NCI-H1417 treated with DMSO at 0.1 percent for 48 hours (cell line): ENCODE measurements around the gene GBA3.

Source experiments
- DNase-seq: peaks from one replicate; lab custom pipeline; 2025; lab: John Stamatoyannopoulos, UW

GBA3 gene

DNA sequence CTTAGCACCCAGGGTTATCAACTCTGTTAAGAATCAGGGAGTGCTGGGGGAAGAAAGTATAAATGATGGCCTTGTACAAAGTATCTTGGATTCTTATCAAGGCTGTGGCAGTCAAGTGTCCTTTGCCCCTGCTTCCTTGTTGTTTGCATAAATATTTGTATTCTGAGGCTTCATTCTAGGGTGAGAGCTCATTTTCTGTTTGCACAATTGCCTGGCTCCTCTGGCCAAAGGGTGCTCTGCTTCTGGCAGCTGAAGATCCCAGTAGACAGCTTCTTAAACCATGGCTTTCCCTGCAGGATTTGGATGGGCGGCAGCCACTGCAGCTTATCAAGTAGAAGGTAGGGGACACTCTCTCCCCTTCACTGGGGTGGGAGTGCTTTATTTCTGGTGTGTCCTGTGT is at the start of gene GBA3:
Gene GBA3, plus strand, starts transcription at position 202 of the 400 bp plus-strand sequence.
- DNase-seq: no peak

- no peak for DNase-seq
Observed at GRCh38 chr4:22643952-22644351, 48.8 kb upstream of the GBA3 start.

DNA sequence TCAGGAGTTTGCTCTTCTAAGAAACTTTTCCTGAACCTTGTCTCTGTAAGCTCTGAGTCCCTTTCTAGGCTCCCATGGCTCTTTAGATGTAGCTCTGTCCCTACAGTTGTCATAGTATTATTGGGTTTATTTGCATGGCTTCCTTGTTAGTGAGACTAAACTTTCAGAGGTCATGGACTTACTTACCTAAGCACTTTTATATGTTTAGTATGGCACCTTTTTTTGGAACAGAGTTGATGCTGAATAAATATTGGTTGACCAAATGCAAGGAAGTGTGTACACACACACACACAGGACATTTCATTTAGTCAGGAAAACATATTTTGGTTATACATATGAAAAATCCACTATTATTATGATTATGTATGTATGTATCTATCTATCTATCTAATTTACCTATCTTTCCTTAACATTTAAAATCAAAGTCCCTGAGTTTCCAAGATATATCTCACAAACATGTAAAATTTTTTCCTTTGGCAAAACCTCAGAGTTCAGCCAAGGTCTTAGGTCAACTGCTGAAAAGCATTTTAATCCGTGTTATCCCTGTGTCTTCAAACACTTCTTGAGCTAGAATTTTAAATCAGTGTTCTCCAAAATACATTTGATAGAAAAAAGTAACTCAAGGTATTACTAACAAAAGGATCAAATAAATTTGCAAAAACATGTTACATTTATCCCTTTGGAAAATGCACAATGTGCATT is 47.1 kb upstream of the GBA3 start:
- DNase-seq: no peak

GRCh38 chr4:22648996-22649395 is 43.7 kb upstream of the GBA3 start:
- no peak for DNase-seq

DNA sequence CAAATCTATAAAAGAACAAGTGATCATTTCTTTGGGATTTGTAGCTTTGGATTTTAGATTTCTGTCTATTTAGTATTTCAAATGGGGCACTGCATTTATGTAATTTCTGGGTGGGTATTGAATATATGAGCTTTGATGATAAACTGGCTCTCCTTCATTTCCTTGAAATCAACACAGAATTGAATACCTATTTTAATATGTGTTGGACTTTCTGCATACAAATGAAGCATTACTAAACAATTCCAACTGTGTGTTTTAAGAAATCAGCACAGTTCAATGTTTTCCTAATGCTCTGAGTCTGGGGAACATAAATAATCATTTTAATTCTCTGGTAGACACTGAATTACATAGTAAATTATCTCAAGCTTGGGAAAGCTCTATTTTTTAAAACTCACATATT is 42.0 kb upstream of the GBA3 start:
- no peak for DNase-seq

GRCh38 chr4:22653752-22654151 is 39.0 kb upstream of the GBA3 start:
- DNase-seq: no peak

DNA sequence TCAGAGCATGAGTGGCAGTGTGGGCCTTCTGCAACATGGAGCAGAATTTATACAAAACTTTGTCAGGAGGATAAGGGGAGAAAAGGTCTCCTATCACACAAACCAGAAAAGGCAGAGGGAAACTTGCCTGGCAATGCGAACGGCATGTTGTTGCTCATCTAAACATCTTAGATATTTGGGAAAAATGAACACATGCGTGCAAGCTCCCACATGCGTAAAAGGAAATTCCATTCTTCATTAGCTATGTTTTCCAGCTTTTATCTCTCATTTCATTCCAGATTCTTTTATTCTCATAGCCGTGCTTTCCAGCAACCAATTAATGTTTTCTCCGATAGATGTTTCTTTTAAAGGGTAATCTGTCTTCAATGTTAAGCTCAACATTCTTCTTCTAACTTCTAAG is 31.3 kb upstream of the GBA3 start:
- DNase-seq: no peak

DNA sequence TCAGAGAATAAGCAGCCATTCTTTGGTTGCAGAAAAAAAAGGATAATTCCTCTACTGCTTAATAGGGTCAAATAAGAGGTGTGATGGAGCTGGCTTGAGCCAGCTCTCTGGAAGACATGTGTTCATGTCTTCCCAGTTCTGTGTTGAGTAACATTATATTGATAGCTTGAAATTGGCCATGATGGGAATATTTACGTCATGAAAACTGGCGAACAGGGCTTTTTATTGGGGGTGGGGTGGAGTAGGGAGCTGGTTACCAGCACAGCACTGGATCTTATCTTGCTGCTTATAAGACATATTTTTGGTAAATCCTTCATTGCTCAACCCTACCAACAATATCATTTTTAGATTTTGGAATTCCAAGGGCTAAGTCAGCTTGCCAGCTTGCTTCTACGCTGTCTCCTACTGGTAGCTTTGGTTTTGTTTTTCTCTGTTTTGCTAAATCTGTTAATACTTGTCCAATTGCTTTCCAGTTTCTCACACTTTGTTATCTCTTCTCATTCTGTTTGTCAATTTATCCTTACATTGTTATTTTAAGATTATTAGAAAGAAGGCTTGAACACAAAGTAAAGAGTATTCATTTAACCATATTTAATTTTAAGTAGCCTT is 25.3 kb upstream of the GBA3 start:
- DNase-seq: no peak

DNA sequence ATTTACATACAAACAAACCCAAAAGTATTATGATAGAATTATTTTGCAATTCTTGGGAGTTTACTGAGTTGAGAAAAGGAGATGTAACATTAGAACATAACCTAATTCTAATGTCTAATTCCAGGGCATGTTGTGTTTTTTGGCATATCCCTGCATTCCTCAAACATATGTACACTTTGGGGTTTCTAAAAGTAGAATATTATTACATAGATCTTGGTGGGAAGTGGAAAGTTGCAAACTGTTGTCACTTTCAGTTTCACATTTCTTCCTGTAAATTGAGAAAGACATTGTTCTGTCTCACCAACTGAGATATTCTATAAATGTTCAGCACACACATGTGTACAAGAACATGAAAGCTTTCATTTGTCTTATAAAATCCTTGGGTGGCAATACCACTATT is 24.4 kb upstream of the GBA3 start:
- no peak for DNase-seq

- DNase-seq: no peak
Observed at GRCh38 chr4:22668702-22669101, 24.0 kb upstream of the GBA3 start.

DNA sequence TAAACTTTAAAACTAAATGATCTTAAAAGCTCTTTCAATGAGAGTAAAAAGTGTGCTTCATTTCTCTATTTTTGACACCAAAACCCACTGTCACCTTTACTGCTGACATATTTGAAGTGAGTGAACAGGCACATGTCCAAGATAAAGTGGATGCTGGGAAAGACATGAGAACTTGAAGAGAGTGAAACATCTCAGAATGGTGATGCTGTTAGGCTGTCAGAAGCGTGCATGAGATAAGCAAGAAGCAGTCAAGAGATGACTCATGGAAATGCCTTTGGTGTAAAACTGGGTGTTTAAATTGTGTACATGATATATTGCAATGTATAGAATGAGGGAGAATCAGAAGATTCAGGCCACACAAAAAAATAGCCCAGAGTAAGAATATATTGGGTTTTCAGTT is 21.8 kb upstream of the GBA3 start:
- no peak for DNase-seq

DNA sequence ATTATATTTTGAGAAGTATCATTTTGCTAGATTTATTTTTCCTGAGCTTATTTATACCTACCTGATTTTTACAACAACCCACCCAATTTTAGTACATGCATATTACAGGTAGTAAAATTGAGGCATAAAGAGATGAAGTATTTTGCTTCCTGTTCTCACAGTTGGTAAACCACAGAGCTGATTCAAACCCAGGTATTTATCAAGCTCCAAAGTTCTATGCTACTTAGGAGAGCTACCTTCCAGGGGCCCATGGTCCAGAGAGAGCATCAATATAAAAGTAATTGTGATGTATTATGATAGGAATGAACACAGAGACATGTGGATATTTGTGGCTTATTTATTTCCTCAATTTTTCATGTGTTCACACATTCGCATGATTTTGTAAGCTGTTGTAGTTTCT is 20.2 kb upstream of the GBA3 start:
- no peak for DNase-seq

DNA sequence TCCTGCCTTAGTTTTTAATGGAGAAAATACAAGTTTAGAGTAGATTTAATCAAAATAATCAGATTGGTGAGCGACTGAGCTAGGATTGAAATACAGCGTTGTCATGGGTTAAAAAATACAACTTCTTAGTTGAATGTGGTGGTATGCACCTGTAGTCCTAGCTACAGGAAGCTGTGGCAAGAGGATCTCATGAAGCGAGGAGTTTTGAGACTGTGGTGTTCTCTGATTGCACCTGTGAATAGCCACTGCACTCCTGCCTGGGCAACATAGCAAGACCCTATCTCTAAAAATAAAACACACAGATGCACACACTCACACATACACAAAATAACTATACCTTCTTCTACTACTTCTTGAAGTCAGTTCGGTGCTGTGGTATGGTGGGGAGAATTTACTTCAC is 19.8 kb upstream of the GBA3 start:
- no peak for DNase-seq

GRCh38 chr4:22674700-22675099 is 18.0 kb upstream of the GBA3 start:
- no peak for DNase-seq

DNA sequence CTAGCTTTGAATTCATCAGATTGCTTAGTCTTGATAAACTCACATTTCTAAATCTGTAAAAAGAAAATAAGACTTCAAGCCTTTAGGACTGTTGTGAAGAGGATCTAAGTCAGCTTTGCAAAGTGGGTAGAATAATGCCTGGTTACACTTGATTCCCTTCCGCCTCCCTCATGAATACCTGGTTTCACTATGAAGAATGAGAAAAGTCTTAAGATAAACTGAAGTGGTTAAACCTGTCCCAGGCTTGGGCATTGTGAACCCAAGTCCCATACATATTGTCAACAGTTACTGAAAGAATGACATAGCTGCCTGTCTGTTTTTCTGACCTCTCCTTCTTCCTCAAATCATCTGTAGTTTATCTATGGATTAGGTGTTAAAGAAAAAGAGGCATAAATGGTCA is 16.7 kb upstream of the GBA3 start:
- no peak for DNase-seq

- no peak for DNase-seq
Observed at GRCh38 chr4:22677780-22678179, 15.0 kb upstream of the GBA3 start.

- DNase-seq: no peak
Observed at GRCh38 chr4:22678940-22679854, 13.5 kb upstream of the GBA3 start.

DNA sequence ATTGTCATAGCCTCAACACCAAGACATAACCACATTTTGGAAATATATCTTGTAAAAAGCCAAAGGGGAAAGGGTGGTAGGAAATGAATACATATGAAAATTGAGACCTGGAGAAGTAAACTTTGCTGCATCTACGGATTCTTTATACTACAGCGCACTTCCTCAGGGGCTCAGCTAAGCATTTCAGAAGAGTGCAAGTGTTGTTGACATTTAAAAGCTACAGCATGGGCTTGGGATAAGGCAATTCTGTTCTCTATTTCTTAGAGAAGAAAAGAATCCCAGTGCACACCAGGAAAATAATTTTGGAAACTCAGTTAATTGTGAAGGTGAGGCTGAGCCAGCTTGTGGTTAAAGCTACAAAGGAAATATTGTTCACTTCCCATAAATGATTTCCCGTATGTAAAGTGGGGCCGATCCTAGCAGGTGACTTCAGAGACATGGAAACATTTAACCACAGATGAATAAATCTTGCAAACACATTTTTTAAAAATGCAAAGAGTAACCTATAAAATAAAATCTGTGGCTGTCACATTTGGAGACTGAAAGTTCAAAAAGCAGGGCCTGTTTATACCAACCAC is 12.6 kb upstream of the GBA3 start:
- DNase-seq: no peak

- no peak for DNase-seq
Observed at GRCh38 chr4:22683726-22684125, 9.0 kb upstream of the GBA3 start.

- DNase-seq: peak; percentile 40
Observed at GRCh38 chr4:22686141-22686540, 6.6 kb upstream of the GBA3 start.

- DNase-seq: no peak
Observed at GRCh38 chr4:22688236-22688635, 4.5 kb upstream of the GBA3 start.

DNA sequence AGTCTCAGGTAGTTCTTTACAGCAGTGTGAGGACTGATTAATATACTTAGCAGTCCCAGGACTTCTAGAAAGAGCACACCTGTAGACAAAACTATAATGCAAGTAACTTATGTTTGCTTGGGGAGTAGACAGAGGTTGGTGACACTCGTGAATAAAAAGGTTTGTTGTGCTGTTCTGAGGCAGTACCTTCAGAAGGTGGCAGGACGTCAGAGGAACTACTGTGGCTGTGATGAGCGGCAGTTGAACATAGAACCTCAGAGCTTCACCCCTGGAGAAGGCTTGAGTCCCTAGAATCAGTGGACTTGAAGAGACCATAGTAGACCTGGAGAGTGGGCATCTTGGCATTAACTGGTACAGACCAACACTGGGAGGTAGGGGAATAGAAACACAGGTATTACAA is 3.3 kb upstream of the GBA3 start:
- no peak for DNase-seq

- DNase-seq: no peak
Observed at GRCh38 chr4:22695029-22695428, 2.3 kb downstream of the GBA3 start.
